GM12878 (cell line): ENCODE results near the gene SETD1A. TPM values are rescaled to one million over a fixed set of nuclear protein-coding genes. Genes with fewer than 3 reads are reported as not detected.

Source experiments
- ATAC-seq: fragments of 200-7000 bp; cut with Tn5 transposase; 3 replicates; pipeline ENCODE4 v1.9.1; 2020; ENCODE audit warnings: mild to moderate bottlenecking, moderate library complexity
- BruUV-seq: library from RNA; stranded (reverse); fragments of 400-500 nt; replicated peaks from 2 replicates; lab custom pipeline; 2021; lab: Mats Ljungman, UMichigan
- CTCF ChIA-PET: fragments of 300-600 bp; sonication (Branson Sonifier 250); formaldehyde crosslinking; extraction: SDS; loops from one replicate; lab custom pipeline; 2021; ENCODE audit warnings: inconsistent platforms; lab: Yijun Ruan, JAX
- POLR2A ChIA-PET: fragments of 350-600 bp; formaldehyde crosslinking; extraction: SDS; loops from one replicate; lab custom pipeline; 2021; ENCODE audit warnings: inconsistent platforms; lab: Charles Lee
- RAD21 ChIA-PET: fragments of 300-600 bp; sonication (Branson Sonifier 250); formaldehyde crosslinking; loops from one replicate; lab custom pipeline; 2023; ENCODE audit warnings: antibody characterized with exemption; ENCODE audit not compliant: unreplicated experiment; lab: Charles Lee
- SMC1A ChIA-PET: fragments of 300-600 bp; sonication (Branson Sonifier 250); formaldehyde crosslinking; loops from one replicate; lab custom pipeline; 2023; ENCODE audit not compliant: unreplicated experiment, uncharacterized antibody; lab: Charles Lee
- DNase-seq: peaks from one replicate; pipeline ENCODE4 v3.0.0-alpha.2; 2011; ENCODE audit warnings: low read depth, low spot score
- FAIRE-seq: peaks from 3 replicates; lab custom pipeline; 2011; peaks lifted over from hg19 to GRCh38; lab: Jason Lieb, UNC
- H2AFZ ChIP-seq: 2 replicates; pipeline ENCODE4 v1.6.0; 2011; ENCODE audit warnings: low read depth, low read length, control low read depth; ENCODE audit not compliant: control insufficient read depth
- H3K27ac ChIP-seq: 2 replicates; pipeline ENCODE4 v1.5.1; 2011; ENCODE audit warnings: control low read depth; ENCODE audit not compliant: control insufficient read depth, insufficient read depth
- H3K27me3 ChIP-seq, 2 experiments: replicated peaks in 1 of 2; 2 replicates each; pipeline versions ENCODE4 v1.6.0 to v1.6.1; 2011; ENCODE audit warnings: low read length in 1 of 2; ENCODE audit not compliant: control insufficient read depth in 2 of 2, insufficient read depth in 2 of 2
- H3K36me3 ChIP-seq, 2 experiments: 2 replicates each; pipeline ENCODE4 v1.5.1; 2011; ENCODE audit warnings: low read length in 1 of 2; ENCODE audit not compliant: control insufficient read depth in 2 of 2, insufficient read depth in 2 of 2
- H3K4me1 ChIP-seq: 2 replicates; pipeline ENCODE4 v1.6.1; 2011; ENCODE audit warnings: mild to moderate bottlenecking, low read length, moderate library complexity, mixed read lengths; ENCODE audit not compliant: control insufficient read depth, insufficient read depth
- H3K4me2 ChIP-seq: 2 replicates; pipeline ENCODE4 v1.6.0; 2011; ENCODE audit warnings: control low read depth; ENCODE audit not compliant: control insufficient read depth, insufficient read depth
- H3K4me3 ChIP-seq: fragments of 200-600 bp; sonication (generic); 2 replicates; pipeline ENCODE4 v1.5.1; 2016
- H3K79me2 ChIP-seq: 2 replicates; pipeline ENCODE4 v1.6.0; 2011; ENCODE audit warnings: low read length; ENCODE audit not compliant: control insufficient read depth, insufficient read depth
- H3K9ac ChIP-seq: 2 replicates; pipeline ENCODE4 v1.8.0; 2011; ENCODE audit warnings: low read length, control low read depth, mixed read lengths; ENCODE audit not compliant: control insufficient read depth, insufficient read depth
- H3K9me3 ChIP-seq: replicated peaks from 3 replicates; pipeline ENCODE4 v1.5.1; 2011; ENCODE audit warnings: mild to moderate bottlenecking, low read length; ENCODE audit not compliant: control insufficient read depth, insufficient read depth
- H4K20me1 ChIP-seq: 2 replicates; pipeline ENCODE4 v1.6.0; 2011; ENCODE audit not compliant: control insufficient read depth, insufficient read depth
- BCL11A ChIP-seq: IDR thresholded peaks from 2 replicates; pipeline ENCODE4 v1.6.1; 2011; ENCODE audit warnings: low read depth, low read length
- EGR1 ChIP-seq, 2 experiments: IDR thresholded peaks; 1 replicate in 1 of 2; 2 replicates in 1 of 2; pipeline ENCODE4 v1.6.1; 2011 to 2012; ENCODE audit warnings: low read depth in 2 of 2, low read length in 2 of 2, borderline replicate concordance in 1 of 2, mild to moderate bottlenecking in 1 of 2, moderate library complexity in 1 of 2
- IKZF1 ChIP-seq: fragments of 450-650 bp; conservative IDR thresholded peaks from 2 replicates; pipeline ENCODE4 v1.6.1; 2017; ENCODE audit warnings: antibody characterized with exemption, mild to moderate bottlenecking
- MTA2 ChIP-seq: fragments of 450-650 bp; IDR thresholded peaks from 2 replicates; pipeline ENCODE4 v1.6.1; 2016; ENCODE audit warnings: low read depth, mild to moderate bottlenecking, moderate library complexity
- MYC ChIP-seq: IDR thresholded peaks from 2 replicates; pipeline ENCODE4 v1.6.1; 2011; ENCODE audit warnings: mild to moderate bottlenecking, low read length, moderate library complexity, inconsistent platforms; ENCODE audit not compliant: insufficient read depth, insufficient replicate concordance, insufficient read length, severe bottlenecking
- NFXL1 ChIP-seq: fragments of 450-650 bp; IDR thresholded peaks from 2 replicates; pipeline ENCODE4 v1.6.1; 2017; ENCODE audit warnings: antibody characterized with exemption, mild to moderate bottlenecking, borderline replicate concordance
- NFYB ChIP-seq: IDR thresholded peaks from 2 replicates; pipeline ENCODE4 v1.6.1; 2011; ENCODE audit warnings: low read depth, mild to moderate bottlenecking, low read length, improper control_type of control experiment, moderate library complexity; ENCODE audit not compliant: insufficient read depth
- POLR2AphosphoS5 ChIP-seq: IDR thresholded peaks from 2 replicates; pipeline ENCODE4 v1.6.1; 2011; ENCODE audit warnings: mild to moderate bottlenecking, low read length, inconsistent platforms
- POU2F2 ChIP-seq: IDR thresholded peaks from 3 replicates; pipeline ENCODE4 v1.6.1; 2011; ENCODE audit warnings: low read depth, mild to moderate bottlenecking, low read length, borderline replicate concordance
- RCOR1 ChIP-seq: conservative IDR thresholded peaks from 2 replicates; pipeline ENCODE4 v1.6.1; 2012; ENCODE audit warnings: low read depth, low read length, improper control_type of control experiment
- SIN3A ChIP-seq: IDR thresholded peaks from 2 replicates; pipeline ENCODE4 v1.6.1; 2012; ENCODE audit warnings: low read depth, low read length, improper control_type of control experiment
- SMAD5 ChIP-seq: IDR thresholded peaks from 2 replicates; pipeline ENCODE4 v1.6.1; 2016; ENCODE audit warnings: antibody characterized with exemption, low read depth
- SREBF2 ChIP-seq: IDR thresholded peaks from 2 replicates; pipeline ENCODE4 v1.6.1; 2012; ENCODE audit warnings: mild to moderate bottlenecking, low read length
- STAT3 ChIP-seq: IDR thresholded peaks from 2 replicates; pipeline ENCODE4 v1.6.1; 2011; ENCODE audit warnings: low read depth, low read length, improper control_type of control experiment
- SUPT20H ChIP-seq: IDR thresholded peaks from 2 replicates; pipeline ENCODE4 v1.6.1; 2011; ENCODE audit warnings: low read depth, mild to moderate bottlenecking, low read length, moderate library complexity, borderline replicate concordance; ENCODE audit not compliant: control insufficient read depth
- TCF12 ChIP-seq: IDR thresholded peaks from 2 replicates; pipeline ENCODE4 v1.6.1; 2011; ENCODE audit warnings: low read depth, mild to moderate bottlenecking, low read length
- ZNF217 ChIP-seq: fragments of 450-650 bp; IDR thresholded peaks from 2 replicates; pipeline ENCODE4 v1.6.1; 2017; ENCODE audit warnings: antibody characterized with exemption, mild to moderate bottlenecking
- ZNF274 ChIP-seq: IDR thresholded peaks from one replicate; pipeline ENCODE4 v1.8.0; 2011; ENCODE audit not compliant: insufficient read length, insufficient read depth
- ZNF592 ChIP-seq: fragments of 450-650 bp; IDR thresholded peaks from 2 replicates; pipeline ENCODE4 v1.6.1; 2017; ENCODE audit warnings: mild to moderate bottlenecking, moderate library complexity
- whole genome bisulfite sequencing: methylation state at CpG from one replicate; pipeline ENCODE4 v1.1.6; 2016; ENCODE audit warnings: low lambda C conversion rate; ENCODE audit not compliant: insufficient replicate concordance, insufficient coverage; ENCODE audit errors: missing lambda C conversion rate; 5-methylcytosine and 5-hydroxymethylcytosine counted together
- in situ Hi-C: fragments of 300-500 bp; cut with MboI; formaldehyde crosslinking; loops from 9 replicates; pipeline ENCODE4 v1.14.3; 2018; ENCODE audit warnings: mixed read lengths
- intact Hi-C: fragments of 100-400 bp; cut with micrococcal nuclease; formaldehyde crosslinking; loops from one replicate; pipeline ENCODE4 v1.14.2; 2022; ENCODE audit not compliant: unreplicated experiment
- polyA plus RNA-seq, 11 experiments: library from polyadenylated mRNA; depleted of rRNA in 4 of 11; unstranded in 6 of 11; stranded (reverse) in 5 of 11; fragments of >200 nt; fragmentation: Nextera tagmentation in 4 of 11; fragmentation: Illumina TruSeq in 1 of 11; extraction: Ambion mirVana in 4 of 11; extraction: Trizol in 1 of 11; gene quantifications; 1 replicate in 1 of 11; 2 replicates in 10 of 11; pipeline versions ENCODE4 v1.2.1 to v1.2.3, GENCODE V29; 2011 to 2016; ENCODE audit warnings: inconsistent platforms in 2 of 11, missing spikeins in 2 of 11, low read depth in 1 of 11
- total RNA-seq, 4 experiments: library from RNA; depleted of rRNA in 3 of 4; stranded (reverse); fragments of >200 nt in 3 of 4; fragmentation: Illumina TruSeq in 1 of 4; extraction: Trizol in 1 of 4; gene quantifications; 2 replicates each; pipeline versions ENCODE4 v1.2.1 to v1.2.3, GENCODE V29; 2013 to 2021
- TF ChIP-seq, protein P1 (sequence below): IDR thresholded peaks from 2 replicates; pipeline ENCODE4 v1.6.1; 2012; ENCODE audit warnings: mild to moderate bottlenecking, low read depth, low read length

The SETD1A gene
- total and polyA plus RNA-seq, 10 of the 15 experiments (the other 5 are each of a cell fraction or from before 2014, with no cell fraction given) = 0.02 to 25.9 (median 4.9) TPM

- H3K9me3 ChIP-seq = no peaks in the 10 kb centered on the region
- H4K20me1 ChIP-seq = no peaks in the 10 kb centered on the region; the same call in 1 of the 2 replicates
- ChIA-PET POLR2A (no interaction called here), RAD21 (no interaction called here), SMC1A (interaction anchor here (1.7 kb wide), 1 partner anchor 24 kb away, joined by 3 read pairs; the partner anchor contains the start of gene HSD3B7), CTCF (no interaction called here)
- 98% methylated on average over 11 of the region's 11 CpGs for WGBS
- no peak overlapping the region for H3K4me2 ChIP-seq
- H3K27ac ChIP-seq = no peak overlapping the region
- H3K4me3 ChIP-seq = no peak overlapping the region
- no peak for DNase-seq
- TF ChIP-seq SMAD5 (no peak), SREBF2 (no peak), ZNF592 (no peak), STAT3 (no peak), POLR2AphosphoS5 (no peak), SIN3A (no peak), NFYB (no peak), EGR1 (IDR thresholded peaks at IDR 0.05; ENCODE audit: borderline replicate concordance in 1 of 2, low read depth in 2 of 2, low read length in 2 of 2) (no peak), IKZF1 (no peak), POU2F2 (no peak), NFXL1 (no peak), TCF12 (no peak), MYC (no peak), RCOR1 (no peak), BCL11A (no peak), ZNF274 (no peak), ZNF217 (no peak), MTA2 (no peak), SUPT20H (no peak)
- TF ChIP-seq, protein P1, sequence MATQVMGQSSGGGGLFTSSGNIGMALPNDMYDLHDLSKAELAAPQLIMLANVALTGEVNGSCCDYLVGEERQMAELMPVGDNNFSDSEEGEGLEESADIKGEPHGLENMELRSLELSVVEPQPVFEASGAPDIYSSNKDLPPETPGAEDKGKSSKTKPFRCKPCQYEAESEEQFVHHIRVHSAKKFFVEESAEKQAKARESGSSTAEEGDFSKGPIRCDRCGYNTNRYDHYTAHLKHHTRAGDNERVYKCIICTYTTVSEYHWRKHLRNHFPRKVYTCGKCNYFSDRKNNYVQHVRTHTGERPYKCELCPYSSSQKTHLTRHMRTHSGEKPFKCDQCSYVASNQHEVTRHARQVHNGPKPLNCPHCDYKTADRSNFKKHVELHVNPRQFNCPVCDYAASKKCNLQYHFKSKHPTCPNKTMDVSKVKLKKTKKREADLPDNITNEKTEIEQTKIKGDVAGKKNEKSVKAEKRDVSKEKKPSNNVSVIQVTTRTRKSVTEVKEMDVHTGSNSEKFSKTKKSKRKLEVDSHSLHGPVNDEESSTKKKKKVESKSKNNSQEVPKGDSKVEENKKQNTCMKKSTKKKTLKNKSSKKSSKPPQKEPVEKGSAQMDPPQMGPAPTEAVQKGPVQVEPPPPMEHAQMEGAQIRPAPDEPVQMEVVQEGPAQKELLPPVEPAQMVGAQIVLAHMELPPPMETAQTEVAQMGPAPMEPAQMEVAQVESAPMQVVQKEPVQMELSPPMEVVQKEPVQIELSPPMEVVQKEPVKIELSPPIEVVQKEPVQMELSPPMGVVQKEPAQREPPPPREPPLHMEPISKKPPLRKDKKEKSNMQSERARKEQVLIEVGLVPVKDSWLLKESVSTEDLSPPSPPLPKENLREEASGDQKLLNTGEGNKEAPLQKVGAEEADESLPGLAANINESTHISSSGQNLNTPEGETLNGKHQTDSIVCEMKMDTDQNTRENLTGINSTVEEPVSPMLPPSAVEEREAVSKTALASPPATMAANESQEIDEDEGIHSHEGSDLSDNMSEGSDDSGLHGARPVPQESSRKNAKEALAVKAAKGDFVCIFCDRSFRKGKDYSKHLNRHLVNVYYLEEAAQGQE = no peak
- H3K27me3 ChIP-seq = no peaks in the 10 kb centered on the region
- H3K9ac ChIP-seq = no peak overlapping the region
- FAIRE-seq = no peak
- peaks cover 8% of the 10 kb centered on the region for H3K4me1 ChIP-seq
- no TSS peak for BruUV-seq
- no peak for ATAC-seq
- peaks cover 28 to 31% of the 10 kb centered on the region in 2 experiments for H3K36me3 ChIP-seq
- intact Hi-C loops = no loop called here
- peaks cover 12% of the 10 kb centered on the region for H3K79me2 ChIP-seq
- in situ Hi-C loops = no loop called here
- H2AFZ ChIP-seq = no peak overlapping the region
Measured at GRCh38 chr16:30961384-30961783, 3.8 kb downstream of the SETD1A start.
